Left renal pelvis (tissue), 4 donors: ENCODE measurements around the gene CDH26. TPM values are rescaled to one million over a fixed set of nuclear protein-coding genes. Genes with fewer than 3 reads are reported as not detected.
"Not testable (repeated sequence)": the region's sequence is repeated elsewhere in the genome, so short reads cannot be mapped to it uniquely, and the experiment has no call there.

Source experiments
- DNase-seq, 4 donors: peaks; one replicate each; pipeline ENCODE4 v3.0.0-alpha.2; 2013; ENCODE audit warnings: low read depth in 4 of 4, low spot score in 3 of 4
- polyA plus RNA-seq, 4 donors: library from polyadenylated mRNA; unstranded; fragments of 120-200 nt; gene quantifications; one replicate each; pipeline ENCODE4 v1.2.1, GENCODE V29; 2013; ENCODE audit not compliant: insufficient read length in 4 of 4

The CDH26 gene
- polyA plus RNA-seq, 4 donors = 0.41 to 1.9 (median 0.97) TPM

GRCh38 chr20:60040471-60041162, 82.4 kb downstream of the CDH26 start:
- DNase-seq = no peak

GRCh38 chr20:60041436-60042165, 83.4 kb downstream of the CDH26 start:
- not testable (repeated sequence) for DNase-seq

DNA sequence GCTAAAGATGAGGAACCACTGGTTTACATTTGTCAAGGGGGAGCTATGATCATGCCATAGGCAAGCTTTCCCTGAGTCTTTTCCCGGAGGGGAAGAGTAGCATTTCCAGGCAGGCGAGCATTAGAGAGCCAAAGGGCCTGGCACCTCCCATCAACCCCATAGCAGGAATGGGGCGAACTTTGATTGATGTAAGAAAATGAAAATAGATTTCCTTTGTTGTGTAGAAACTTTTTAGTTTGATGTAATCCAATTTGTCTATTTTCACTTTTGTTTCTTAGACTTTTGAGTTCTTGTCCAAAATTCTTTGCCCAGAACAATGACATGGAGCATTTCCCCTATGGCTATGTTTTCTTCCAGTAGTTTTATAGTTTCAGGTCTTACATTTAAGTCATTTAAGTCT, 85.2 kb downstream of the CDH26 start:
- no peak for DNase-seq

- no peak for DNase-seq
These were observed 87.8 kb downstream of the CDH26 start for GRCh38 chr20:60046011-60046413.

DNA sequence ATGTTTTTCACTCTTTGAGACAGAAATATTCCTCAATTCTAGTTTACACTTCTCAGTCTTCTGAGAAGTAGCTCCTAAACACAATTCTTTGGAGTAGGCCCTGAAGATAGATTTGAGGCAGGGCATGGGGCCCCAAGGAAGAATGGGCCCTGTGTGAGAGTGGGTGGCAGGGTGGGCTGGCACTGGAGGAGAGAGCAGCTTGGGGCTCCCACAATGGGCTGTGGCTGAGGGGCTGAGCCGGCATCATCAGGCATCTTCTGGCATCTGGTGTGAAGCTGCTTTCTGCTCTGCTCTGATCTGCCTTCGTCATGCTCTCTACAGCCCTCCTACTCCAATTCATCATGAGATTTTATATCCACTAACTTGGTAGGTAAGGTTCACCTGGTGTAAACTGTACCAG, 88.2 kb downstream of the CDH26 start:
- no peak for DNase-seq

- DNase-seq = no peak
These were observed 88.6 kb downstream of the CDH26 start for GRCh38 chr20:60046860-60047259.

DNA sequence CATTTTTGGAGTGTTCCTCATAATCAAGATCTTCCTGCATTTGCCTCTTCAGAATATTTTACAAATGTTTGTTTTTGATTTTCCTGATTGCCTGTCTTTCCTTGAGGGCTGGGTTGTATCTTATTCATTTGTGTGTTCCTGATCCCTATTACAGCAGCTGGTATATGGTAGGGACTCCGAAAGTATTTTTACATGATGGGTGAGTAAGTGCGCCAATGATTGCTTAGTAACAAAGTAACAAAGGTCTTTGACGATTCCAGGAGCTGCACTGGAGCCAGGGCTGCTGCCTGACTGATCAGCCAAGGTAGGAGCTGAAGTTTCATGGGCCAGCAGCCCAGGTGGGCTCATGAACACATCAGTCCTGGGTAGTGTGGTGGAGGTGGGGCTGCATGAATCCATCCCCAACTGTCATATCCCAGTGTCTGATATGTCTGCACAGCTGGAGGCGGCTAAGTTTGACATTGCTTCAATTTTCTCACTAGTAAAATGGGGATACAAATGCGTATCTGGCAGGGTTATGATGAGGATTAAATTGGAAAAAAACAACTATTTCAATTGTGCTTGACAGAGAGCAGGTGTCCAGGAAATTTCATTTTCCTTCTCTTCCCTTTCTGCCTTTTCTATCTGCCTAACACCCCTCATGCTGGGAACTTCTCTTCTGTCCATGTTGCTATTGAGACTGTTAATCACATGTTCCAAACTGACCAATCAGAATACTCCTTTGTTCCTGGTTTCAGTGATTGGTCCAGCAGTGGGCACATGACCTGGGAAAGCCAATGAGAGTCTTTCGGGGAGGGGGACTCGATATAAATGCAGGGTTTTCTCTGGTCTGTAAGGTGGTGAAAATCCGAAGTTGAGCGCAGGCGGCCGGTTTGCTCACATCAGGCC, 90.7 kb downstream of the CDH26 start:
- DNase-seq = no peak

GRCh38 chr20:60049601-60050000, 91.4 kb downstream of the CDH26 start:
- DNase-seq = no peak

- DNase-seq = no peak
These were observed 92.1 kb downstream of the CDH26 start for GRCh38 chr20:60050193-60050947.

- DNase-seq = no peak
These were observed 93.7 kb downstream of the CDH26 start for GRCh38 chr20:60051911-60052310.

- DNase-seq = no peak
These were observed 94.1 kb downstream of the CDH26 start for GRCh38 chr20:60052322-60052721.

DNA sequence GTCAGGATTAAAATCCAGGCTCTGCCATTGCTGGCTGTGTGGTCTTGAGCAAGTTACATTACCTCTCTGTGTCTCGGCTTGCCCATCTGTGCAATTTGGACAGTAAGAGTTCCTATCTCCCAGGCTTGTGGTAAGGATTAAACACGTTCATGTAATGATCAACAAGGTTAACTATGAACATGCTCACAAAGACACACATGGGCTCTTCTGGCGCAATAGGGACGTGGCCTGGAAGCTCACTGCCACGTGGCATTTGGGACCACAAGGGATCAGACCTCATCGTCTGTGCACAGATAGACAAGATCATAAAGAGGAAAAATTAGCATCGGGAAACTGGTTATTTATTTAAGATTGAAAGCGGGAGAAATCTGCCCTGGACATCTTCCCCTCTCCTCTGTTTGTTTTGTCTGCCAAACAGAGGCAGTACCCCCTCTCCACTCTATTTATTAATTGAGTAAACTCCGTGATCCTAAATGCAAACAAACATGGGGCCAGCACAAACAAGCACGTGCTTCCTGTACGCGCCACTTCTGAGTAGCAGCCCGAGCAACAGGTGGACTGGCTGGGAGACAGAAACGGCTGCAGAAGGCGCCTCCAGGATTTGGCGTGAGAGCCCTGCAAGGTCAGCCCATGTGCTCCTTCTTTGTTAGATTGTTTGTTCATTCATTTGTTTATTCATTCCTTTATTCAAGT, 95.0 kb downstream of the CDH26 start:
- no peak for DNase-seq

GRCh38 chr20:60053818-60054190, 95.6 kb downstream of the CDH26 start:
- DNase-seq = no peak

GRCh38 chr20:60054716-60055634, 96.8 kb downstream of the CDH26 start:
- no peak for DNase-seq

DNA sequence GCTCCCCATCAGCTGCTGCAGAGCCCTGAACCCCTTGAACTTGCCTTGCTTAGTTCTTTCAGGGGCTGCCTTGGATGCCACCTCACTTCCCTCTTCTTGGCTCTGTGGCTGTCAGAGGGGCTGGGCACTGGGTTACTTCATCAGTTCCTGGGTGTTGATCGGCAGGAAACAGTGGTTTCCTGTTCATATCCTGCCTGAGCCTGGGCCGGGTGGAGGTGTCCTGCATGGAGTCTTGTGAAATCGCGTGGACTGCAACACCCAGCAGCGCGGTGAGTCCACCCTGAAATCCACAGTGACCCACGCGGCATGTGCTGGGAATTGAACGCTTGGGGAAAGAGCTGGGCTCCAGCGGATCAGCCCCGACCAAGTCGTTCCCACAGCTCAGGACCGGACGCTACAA, 97.5 kb downstream of the CDH26 start:
- no peak for DNase-seq

DNA sequence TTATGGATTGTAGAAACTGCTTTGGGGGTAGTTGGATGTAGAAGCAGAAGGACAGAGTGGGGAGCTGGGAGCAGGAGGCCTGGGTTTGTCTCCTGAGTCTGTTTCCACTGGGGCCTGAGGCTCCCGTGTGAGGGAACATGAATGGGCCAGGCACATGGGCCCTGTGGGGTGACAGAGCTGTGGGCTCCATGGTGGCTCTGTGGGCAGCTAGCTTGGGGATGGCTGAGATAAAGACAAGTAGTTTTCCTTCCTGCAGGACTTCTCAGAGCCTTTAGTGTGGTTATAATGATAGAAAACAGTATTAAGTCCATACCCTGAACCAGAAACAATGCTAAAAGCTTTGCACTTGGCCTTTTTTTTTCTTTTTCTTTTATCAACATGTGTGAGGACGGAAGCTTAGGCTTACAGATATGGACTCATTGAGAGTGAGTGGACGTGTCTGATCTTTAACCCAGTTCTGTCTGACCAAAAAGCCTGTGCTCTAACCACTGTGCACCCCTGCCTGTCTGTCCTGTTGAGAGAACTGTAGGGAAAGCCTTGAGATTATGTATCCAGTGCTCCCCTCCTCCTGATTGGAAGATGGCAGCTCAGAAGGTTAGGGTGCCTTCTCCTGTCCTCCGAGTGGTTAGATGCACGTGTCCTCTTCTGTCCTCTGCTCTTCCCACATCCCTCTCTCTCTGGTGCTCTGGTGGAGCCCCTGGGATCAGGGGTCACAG, 98.3 kb downstream of the CDH26 start:
- no peak for DNase-seq

DNA sequence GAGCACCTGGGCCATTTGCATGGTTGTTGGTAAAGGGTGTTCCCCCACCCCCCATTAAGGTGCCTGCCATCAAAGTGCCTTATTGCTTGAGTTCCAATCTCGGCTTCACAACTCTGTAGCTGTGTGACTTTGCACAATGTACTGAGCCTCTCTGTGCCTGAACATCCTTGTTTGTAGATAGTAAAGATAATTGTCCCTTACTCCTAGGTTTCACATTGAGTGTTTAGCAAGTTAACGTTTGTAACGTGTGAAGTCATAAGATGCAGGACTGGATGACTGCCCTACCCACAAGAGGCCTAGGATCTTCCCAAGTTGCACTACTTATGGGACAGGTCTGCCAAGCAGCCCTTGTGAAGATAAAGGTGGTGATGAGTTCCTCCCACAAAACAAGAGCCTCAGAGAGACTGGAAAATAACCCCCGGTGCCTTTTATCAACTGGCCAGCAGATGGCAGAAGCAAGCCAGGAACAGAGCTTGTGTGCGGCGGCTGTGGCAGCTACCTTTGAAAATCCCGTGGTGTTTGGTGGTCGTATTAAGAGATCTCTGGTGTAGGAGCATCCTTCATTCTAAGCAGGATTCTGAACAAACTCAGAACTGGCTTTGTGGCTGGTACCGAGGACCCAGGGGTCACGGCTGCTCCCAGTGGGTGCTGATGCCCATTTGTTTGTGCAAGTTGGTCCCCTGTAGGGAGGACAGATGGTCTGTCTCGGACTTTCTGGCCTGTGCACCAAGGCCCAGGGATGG, 99.1 kb downstream of the CDH26 start:
- DNase-seq = peak; percentile 36 to 46 (median 40)
